Activated T-cell treated with anti-CD3 and anti-CD28 coated beads, Interleukin-2, amount 50 U/mL, for 48 hours (primary cell): ENCODE data around the gene HBA2.
"Not testable (repeated sequence)": the region's sequence is repeated elsewhere in the genome, so short reads cannot be mapped to it uniquely, and the experiment has no call there.

ENCODE experiments used
- DNase-seq, 2 experiments: peaks; one replicate each; pipeline ENCODE4 v3.0.0-alpha.2; 2020

HBA2 gene

DNA sequence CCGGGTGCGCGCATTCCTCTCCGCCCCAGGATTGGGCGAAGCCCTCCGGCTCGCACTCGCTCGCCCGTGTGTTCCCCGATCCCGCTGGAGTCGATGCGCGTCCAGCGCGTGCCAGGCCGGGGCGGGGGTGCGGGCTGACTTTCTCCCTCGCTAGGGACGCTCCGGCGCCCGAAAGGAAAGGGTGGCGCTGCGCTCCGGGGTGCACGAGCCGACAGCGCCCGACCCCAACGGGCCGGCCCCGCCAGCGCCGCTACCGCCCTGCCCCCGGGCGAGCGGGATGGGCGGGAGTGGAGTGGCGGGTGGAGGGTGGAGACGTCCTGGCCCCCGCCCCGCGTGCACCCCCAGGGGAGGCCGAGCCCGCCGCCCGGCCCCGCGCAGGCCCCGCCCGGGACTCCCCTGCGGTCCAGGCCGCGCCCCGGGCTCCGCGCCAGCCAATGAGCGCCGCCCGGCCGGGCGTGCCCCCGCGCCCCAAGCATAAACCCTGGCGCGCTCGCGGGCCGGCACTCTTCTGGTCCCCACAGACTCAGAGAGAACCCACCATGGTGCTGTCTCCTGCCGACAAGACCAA is at the start of gene HBA2:
Gene HBA2 (plus strand): TSS at position 503 of the 568 bp plus-strand sequence. CDS start 37 bp downstream, at position 540.
- DNase-seq = not testable (repeated sequence)

DNA sequence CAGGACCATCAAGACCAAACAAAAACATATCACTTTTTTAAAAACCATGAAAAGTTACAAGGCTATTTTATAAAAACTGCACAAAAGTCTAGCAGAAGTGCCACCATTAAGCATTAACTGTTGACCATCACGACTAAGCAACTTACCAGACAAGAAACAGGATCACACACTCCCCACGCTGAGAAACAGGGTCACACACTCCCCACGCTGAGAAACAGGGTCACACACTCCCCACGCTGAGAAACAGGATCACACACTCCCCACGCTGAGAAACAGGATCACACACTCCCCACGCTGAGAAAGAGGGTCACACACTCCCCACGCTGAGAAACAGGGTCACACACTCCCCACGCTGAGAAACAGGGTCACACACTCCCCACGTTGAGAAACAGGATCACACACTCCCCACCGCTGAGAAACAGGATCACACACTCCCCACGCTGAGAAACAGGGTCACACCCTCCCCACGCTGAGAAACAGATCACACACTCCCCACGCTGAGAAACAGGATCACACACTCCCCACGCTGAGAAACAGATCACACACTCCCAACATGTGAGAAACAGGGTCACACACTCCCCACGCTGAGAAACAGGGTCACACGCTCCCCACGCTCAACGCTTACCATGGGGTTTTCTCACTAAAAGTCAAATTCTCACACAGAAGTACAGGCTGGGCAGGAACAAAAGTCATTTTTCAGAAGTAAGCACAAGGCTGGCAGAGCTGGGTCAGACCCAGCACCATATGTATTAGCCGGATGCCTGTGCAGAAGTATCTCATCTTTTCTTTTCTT is 48.9 kb upstream of the HBA2 start:
- DNase-seq = not testable (repeated sequence)

DNA sequence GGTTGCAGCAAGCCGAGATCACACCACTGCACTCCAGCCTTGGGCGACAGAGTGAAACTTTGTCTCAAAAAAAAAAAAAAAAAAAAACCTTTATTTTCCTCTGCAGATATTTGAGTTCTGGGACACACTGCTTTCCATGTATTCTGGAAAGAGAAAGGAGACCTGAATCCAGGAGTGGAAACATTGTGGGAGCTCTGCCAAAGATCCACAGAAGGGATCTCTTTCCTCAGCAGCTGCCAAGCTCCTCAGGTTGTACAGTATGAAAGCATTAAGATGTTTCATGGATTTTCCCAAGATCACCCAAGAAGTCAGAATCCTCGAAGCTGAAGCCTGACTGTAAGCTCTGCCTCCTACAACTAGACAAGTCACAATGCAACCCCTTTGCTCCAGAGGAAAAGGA is 47.7 kb upstream of the HBA2 start:
- DNase-seq = no peak

DNA sequence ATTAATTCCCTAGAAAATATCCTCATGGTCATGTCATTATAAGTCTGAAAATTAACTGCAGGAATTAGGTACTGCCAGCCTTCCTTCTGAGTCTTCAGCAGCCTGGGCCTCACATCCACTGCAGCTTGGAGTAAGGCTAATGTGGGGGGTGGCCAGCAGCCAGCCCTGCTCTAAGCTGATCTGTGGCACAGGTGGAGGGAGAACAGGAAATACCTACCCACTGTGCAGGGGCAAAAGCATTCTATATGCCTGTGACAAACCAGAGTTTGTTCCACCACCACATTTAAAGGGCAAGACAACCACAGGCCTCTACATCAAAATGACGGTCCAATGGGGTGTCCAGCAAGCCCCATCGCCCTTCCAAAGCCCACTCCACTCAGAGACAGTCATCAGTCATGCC is 43.6 kb upstream of the HBA2 start:
- DNase-seq = no peak

GRCh38 chr16:130533-131173 is 42.0 kb upstream of the HBA2 start:
- no peak for DNase-seq

DNA sequence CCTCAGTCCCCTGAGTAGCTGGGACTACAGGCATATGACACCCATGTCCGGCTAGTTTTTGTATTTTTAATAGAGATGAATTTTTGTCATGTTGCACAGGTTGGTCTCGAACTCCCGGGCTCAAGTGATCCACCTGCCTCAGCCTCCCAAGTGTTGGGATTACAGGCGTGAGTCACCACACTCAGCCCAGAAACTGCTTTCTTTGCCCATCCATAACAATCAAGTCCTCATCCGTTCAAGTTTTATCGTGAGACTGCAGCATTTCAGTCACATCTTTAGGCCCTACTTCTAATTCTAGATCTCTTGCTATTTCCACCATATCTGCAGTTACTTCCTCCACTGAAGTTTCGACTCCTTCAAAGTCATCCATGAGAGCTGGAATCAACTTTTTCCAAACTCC is 40.6 kb upstream of the HBA2 start:
- no peak for DNase-seq

DNA sequence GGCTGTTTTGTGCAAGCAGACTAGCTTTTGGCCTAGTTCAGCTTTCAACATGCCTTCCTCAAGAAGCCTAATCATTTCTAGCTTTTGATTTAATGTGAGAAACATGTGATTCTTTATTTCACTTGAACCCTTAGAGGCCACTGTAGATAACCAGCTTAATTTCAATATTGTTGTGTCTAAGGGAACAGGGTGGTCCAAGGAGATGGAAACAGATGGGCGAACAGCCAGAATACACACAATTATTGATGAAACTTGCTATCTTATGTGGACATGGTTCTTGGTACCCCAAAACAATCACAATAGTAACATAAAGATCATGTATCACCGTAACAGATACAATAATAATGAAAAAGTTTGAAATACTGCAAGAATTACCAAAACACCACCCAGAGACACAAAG is 39.0 kb upstream of the HBA2 start:
- no peak for DNase-seq

DNA sequence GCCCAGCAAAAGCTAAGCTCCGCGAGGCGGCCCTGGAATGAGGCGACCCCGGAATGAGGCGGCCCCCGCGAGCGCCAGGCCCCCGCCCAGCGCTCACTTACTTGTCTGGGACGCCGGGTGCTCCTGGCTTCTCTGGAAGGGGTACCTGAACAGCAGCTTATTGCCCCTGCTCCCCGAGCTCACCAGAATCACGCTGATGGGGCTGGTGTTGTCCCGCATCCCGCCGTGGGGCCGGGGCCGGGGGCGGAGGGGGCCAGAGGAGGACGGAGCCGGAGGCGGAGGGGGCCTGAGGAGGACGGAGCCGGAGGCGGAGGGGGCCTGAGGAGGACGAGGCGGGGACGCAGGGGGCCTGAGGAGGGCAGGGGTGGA is 34.6 kb upstream of the HBA2 start:
- peak; percentile 53 to 64 for DNase-seq

GRCh38 chr16:140175-140857 is 32.4 kb upstream of the HBA2 start:
- DNase-seq = no peak

DNA sequence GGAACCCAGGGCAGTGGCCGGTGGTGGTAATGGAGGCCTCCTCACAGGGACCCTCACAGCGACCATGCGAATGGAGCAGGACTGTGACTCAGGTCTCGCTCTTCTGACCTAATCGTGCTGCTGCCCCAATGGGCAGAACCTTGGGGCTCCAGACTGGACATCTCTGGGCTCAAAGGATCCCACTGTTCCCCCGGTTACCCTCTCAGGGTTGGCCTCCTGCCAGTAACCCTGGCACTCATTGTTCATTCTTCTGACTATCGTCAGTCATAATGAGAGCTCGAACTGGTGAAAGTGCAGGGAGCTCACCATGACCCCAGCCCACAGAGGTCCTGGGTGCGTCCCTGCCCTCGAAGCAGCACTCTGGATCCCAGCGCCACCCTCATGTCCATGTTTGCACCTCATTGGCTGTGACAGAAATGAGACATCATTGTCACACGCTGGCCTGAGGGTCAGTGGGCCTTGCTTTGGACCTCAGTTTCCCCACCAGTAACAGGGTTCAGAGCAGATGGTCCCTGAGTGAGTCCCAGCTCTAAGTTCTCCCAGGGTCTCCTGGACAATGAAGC is 30.2 kb upstream of the HBA2 start:
- no peak for DNase-seq

DNA sequence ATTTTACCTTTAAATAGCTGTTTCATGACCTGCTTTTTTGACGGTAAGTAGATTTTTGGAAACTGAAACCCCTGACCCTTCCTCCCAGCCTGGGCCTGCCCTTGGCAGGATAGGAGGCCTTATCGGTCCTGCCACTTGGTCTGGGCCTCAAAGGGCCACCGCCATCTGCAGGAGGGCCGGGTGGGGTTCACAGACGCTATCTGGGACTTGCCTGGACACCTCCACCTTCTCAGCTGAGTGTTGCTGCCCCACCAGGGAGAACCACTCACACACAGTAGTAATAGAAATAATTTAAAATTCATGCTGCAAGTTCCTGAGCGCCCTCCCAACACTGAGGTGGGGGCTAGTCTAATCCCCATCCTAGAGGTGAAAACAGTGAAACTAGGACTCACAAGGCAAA is 29.6 kb upstream of the HBA2 start:
- no peak for DNase-seq

- no peak for DNase-seq
Observed at GRCh38 chr16:143456-143855, 29.2 kb upstream of the HBA2 start.

DNA sequence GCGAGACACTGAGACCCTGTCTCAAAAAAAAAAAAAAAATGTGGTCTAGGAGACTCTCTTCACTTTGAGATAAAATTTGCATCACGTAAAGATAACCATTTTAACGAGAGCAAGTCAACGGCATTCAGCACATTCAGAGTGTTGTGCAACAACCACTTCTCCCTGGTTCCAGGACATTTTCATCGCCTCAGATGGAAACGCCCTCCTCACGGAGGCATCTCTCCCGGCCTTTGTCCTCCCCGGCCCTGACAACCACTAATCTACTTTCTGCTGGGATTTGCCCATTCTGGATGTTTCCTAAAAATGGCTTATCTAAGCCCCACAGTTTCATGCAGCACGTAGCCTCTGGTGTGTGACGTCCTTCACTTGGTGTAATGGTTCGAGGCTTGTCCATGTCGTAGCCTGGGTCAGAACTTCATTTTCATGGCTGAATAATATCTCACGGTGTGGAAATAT is 27.9 kb upstream of the HBA2 start:
- DNase-seq = no peak

DNA sequence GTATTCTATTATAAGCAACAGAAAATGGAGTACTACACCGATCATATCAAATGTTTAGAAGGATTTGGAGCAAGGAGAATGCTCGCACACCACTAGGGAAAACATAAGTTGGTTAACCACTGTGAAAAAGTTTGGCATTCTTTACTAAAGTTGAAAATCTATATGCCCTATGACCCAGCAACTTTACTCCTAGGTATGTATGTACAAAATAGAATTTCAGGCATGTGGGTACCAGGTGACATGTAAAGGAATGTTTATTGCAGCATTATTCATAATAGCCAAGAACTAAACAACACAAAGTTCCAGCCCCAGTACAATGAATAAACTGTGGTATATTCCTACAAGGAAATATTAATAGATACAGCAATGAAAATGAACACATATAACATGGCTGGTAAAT is 26.0 kb upstream of the HBA2 start:
- no peak for DNase-seq

- DNase-seq = no peak
Observed at GRCh38 chr16:149024-149660, 23.5 kb upstream of the HBA2 start.

GRCh38 chr16:152141-153128 is 20.2 kb upstream of the HBA2 start, which contains the start of gene HBZ:
Gene HBZ (plus strand): TSS chr16:152644. CDS start chr16:152910, 266 bp downstream.
- no peak for DNase-seq

DNA sequence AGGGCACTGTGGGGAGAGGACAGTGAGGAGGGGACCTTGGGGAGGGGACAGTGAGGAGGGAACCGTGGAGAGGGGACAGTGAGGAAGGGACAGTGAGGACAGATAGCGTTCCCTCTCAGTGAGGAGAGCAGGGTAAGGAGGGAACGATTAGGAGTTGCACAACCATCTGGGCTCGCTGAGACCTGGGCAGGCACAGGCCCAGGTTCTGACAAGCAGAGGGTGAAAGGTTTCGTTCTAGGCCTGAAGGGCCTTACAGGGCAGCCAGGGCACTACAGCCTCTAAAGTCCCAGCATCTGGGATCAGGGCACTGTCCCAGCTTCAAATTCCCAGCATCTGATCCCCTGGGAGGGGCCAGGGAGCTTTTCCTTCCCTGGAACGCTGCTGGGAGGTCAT is 19.6 kb upstream of the HBA2 start:
- DNase-seq = not testable (repeated sequence)

- DNase-seq = not testable (repeated sequence)
Observed at GRCh38 chr16:153550-154216, 19.0 kb upstream of the HBA2 start.

- DNase-seq = peak in 1 of 2 experiments; percentile 60
Observed at GRCh38 chr16:154217-155030, 18.3 kb upstream of the HBA2 start.

- DNase-seq = no peak
Observed at GRCh38 chr16:155031-155398, 17.7 kb upstream of the HBA2 start.
